ENCODE measurements around the gene CLEC3B.

Gene CLEC3B

GRCh38 chr3:45001738-45002137, 24.4 kb upstream of the CLEC3B start:
- Histone ChIP-seq H3K4me3 (replicated peaks; ENCODE audit: insufficient read depth, low read length) (no peak overlapping the region), H3K27me3 (ENCODE audit: insufficient read depth, poor library complexity, severe bottlenecking) (no peaks in the 10 kb centered on the region), H3K27ac (replicated peaks) (no peak overlapping the region)
- DNase-seq (ENCODE audit: low read depth in 1 of 2, low spot score in 1 of 2), result no peak
- TF ChIP-seq, protein P1, sequence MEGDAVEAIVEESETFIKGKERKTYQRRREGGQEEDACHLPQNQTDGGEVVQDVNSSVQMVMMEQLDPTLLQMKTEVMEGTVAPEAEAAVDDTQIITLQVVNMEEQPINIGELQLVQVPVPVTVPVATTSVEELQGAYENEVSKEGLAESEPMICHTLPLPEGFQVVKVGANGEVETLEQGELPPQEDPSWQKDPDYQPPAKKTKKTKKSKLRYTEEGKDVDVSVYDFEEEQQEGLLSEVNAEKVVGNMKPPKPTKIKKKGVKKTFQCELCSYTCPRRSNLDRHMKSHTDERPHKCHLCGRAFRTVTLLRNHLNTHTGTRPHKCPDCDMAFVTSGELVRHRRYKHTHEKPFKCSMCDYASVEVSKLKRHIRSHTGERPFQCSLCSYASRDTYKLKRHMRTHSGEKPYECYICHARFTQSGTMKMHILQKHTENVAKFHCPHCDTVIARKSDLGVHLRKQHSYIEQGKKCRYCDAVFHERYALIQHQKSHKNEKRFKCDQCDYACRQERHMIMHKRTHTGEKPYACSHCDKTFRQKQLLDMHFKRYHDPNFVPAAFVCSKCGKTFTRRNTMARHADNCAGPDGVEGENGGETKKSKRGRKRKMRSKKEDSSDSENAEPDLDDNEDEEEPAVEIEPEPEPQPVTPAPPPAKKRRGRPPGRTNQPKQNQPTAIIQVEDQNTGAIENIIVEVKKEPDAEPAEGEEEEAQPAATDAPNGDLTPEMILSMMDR (IDR thresholded peaks at IDR 0.05; ENCODE audit: insufficient read depth, low read length), result no peak
- TF ChIP-seq POLR2AphosphoS5 (IDR thresholded peaks at IDR 0.05; ENCODE audit: low read depth) (no peak), SPI1 (IDR thresholded peaks at IDR 0.05; ENCODE audit: borderline replicate concordance, low read depth) (no peak), GABPA (IDR thresholded peaks at IDR 0.05; ENCODE audit: low read depth) (no peak), REST (IDR thresholded peaks at IDR 0.05; ENCODE audit: insufficient replicate concordance, low read depth) (no peak)

GRCh38 chr3:45002139-45002660, 23.9 kb upstream of the CLEC3B start:
- Histone ChIP-seq H3K27ac (replicated peaks) (no peak overlapping the region), H3K4me3 (replicated peaks; ENCODE audit: insufficient read depth, low read length) (no peak overlapping the region), H3K27me3 (ENCODE audit: insufficient read depth, poor library complexity, severe bottlenecking) (no peaks in the 10 kb centered on the region)
- no peak for DNase-seq (ENCODE audit: low read depth in 1 of 2, low spot score in 1 of 2)
- TF ChIP-seq, protein P1 (IDR thresholded peaks at IDR 0.05; ENCODE audit: insufficient read depth, low read length), result no peak
- TF ChIP-seq GABPA (IDR thresholded peaks at IDR 0.05; ENCODE audit: low read depth), result no peak
- no peak for TF ChIP-seq POLR2AphosphoS5 (IDR thresholded peaks at IDR 0.05; ENCODE audit: low read depth)
- TF ChIP-seq SPI1 (IDR thresholded peaks at IDR 0.05; ENCODE audit: borderline replicate concordance, low read depth), result no peak
- TF ChIP-seq REST (IDR thresholded peaks at IDR 0.05; ENCODE audit: insufficient replicate concordance, low read depth), result no peak

GRCh38 chr3:45002720-45003119, 23.4 kb upstream of the CLEC3B start:
- TF ChIP-seq, protein P1 (IDR thresholded peaks at IDR 0.05; ENCODE audit: insufficient read depth, low read length), result no peak
- no peak for TF ChIP-seq SPI1 (IDR thresholded peaks at IDR 0.05; ENCODE audit: borderline replicate concordance, low read depth)
- TF ChIP-seq REST (IDR thresholded peaks at IDR 0.05; ENCODE audit: insufficient replicate concordance, low read depth), result no peak
- TF ChIP-seq GABPA (IDR thresholded peaks at IDR 0.05; ENCODE audit: low read depth), result no peak
- TF ChIP-seq POLR2AphosphoS5 (IDR thresholded peaks at IDR 0.05; ENCODE audit: low read depth), result no peak
- no peak overlapping the region for H3K27ac ChIP-seq (replicated peaks)
- H3K4me3 ChIP-seq (replicated peaks; ENCODE audit: insufficient read depth, low read length), result no peak overlapping the region
- no peaks in the 10 kb centered on the region for H3K27me3 ChIP-seq (ENCODE audit: insufficient read depth, poor library complexity, severe bottlenecking)
- no peak for DNase-seq (ENCODE audit: low read depth in 1 of 2, low spot score in 1 of 2)
